Activated CD4-positive, alpha-beta T cell treated with anti-CD3 and anti-CD28 coated beads for 36 hours (primary cell): Measurements from ENCODE around the gene GSTM1. TPM values are rescaled to one million over a fixed set of nuclear protein-coding genes. Genes with fewer than 3 reads are reported as not detected.
A peak's percentile ranks its signal among the peaks of the same experiment; 100 is the strongest.
"Not testable (repeated sequence)": the region's sequence is repeated elsewhere in the genome, so short reads cannot be mapped to it uniquely, and the experiment has no call there.

Experiments
- ATAC-seq: fragments of 200-7000 bp; cut with Tn5 transposase; one replicate; pipeline ENCODE4 v1.10.0; 2021; ENCODE audit warnings: mild to moderate bottlenecking, moderate library complexity
- CTCF ChIA-PET: fragments of 350-600 bp; sonication (Branson Sonifier 250); formaldehyde crosslinking; loops from one replicate; lab custom pipeline; 2021; ENCODE audit warnings: antibody characterized with exemption; lab: Charles Lee
- POLR2A ChIA-PET: fragments of 350-600 bp; sonication (Branson Sonifier 250); formaldehyde crosslinking; loops from one replicate; lab custom pipeline; 2021; ENCODE audit warnings: antibody characterized with exemption, inconsistent platforms; lab: Charles Lee
- DNase-seq: peaks from one replicate; pipeline ENCODE4 v3.0.0-alpha.2; 2020
- H3K27ac Mint-ChIP-seq: one replicate; pipeline ENCODE4 v1.8.0; 2021; ENCODE audit warnings: mixed read lengths
- H3K27me3 Mint-ChIP-seq: one replicate; pipeline ENCODE4 v1.8.0; 2021; ENCODE audit warnings: mixed read lengths
- H3K36me3 Mint-ChIP-seq: one replicate; pipeline ENCODE4 v1.8.0; 2021; ENCODE audit warnings: low read depth, mixed read lengths
- H3K4me1 Mint-ChIP-seq: one replicate; pipeline ENCODE4 v1.8.0; 2021; ENCODE audit warnings: mixed read lengths
- H3K4me3 Mint-ChIP-seq: one replicate; pipeline ENCODE4 v1.8.0; 2021; ENCODE audit warnings: mild to moderate bottlenecking, moderate library complexity, mixed read lengths
- H3K9me3 Mint-ChIP-seq: one replicate; pipeline ENCODE4 v1.8.0; 2021; ENCODE audit warnings: low read depth, mixed read lengths
- intact Hi-C, 2 experiments: fragments of 100-400 bp; cut with DNase I in 1 of 2; cut with micrococcal nuclease in 1 of 2; formaldehyde crosslinking; loops; one replicate each; pipeline versions ENCODE4 v1.14.2 to v1.15.1; 2022 to 2024; cut with DNase I, micrococcal nuclease
- total RNA-seq, 2 experiments: library from RNA; stranded (reverse); gene quantifications; one replicate each; pipeline ENCODE4 v1.2.3, GENCODE V29; 2021

GSTM1 gene
- total RNA-seq, 2 experiments from 2014 or later, result 94.0 to 116 TPM

DNA sequence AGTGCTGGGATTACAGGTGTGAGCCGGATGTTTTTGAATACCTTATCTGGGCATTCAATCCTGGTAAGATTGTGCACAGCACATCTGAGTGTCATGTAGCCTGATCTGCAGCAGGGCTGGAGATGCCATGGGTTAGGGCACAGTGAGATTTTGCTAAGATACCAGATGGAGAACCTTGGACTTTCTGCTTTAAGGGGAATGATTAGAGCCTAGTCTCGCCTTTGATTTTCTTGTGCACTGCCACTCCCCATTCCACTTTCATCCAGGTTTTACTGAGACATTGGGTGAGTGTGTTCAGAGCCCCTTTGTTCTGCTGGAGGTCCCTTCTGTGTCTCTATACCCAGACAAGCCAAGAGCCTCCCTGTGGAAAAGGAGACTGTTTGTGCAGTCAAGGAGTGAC lies 13.8 kb upstream of the GSTM1 start:
- ATAC-seq, POLR2A ChIA-PET, DNase-seq, H3K4me3 Mint-ChIP-seq, H3K27me3 Mint-ChIP-seq, H3K9me3 Mint-ChIP-seq, H3K36me3 Mint-ChIP-seq, H3K4me1 Mint-ChIP-seq, H3K27ac Mint-ChIP-seq, intact Hi-C loops: not testable (repeated sequence)
- CTCF ChIA-PET, result interaction anchor here (1.4 kb wide), 1 partner anchor 34 kb away, joined by 4 read pairs; no protein-coding TSS in a partner anchor

- ATAC-seq, H3K27me3 Mint-ChIP-seq, DNase-seq, intact Hi-C loops, H3K4me3 Mint-ChIP-seq, H3K27ac Mint-ChIP-seq, H3K36me3 Mint-ChIP-seq, POLR2A ChIA-PET, H3K9me3 Mint-ChIP-seq, H3K4me1 Mint-ChIP-seq: not testable (repeated sequence)
- CTCF ChIA-PET, result interaction anchor here (0.6 kb wide), 1 partner anchor 783 kb away, joined by 3 read pairs; no protein-coding TSS in a partner anchor
Observed at GRCh38 chr1:109676683-109677381, 10.8 kb upstream of the GSTM1 start.

- ATAC-seq (no peak), DNase-seq (no peak)
- ChIA-PET POLR2A (no interaction called here), CTCF (no interaction called here)
- Mint-ChIP-seq H3K36me3 (no peaks in the 10 kb centered on the region), H3K4me3 (no peak overlapping the region), H3K27me3 (no peaks in the 10 kb centered on the region), H3K4me1 (no peaks in the 10 kb centered on the region), H3K27ac (no peak overlapping the region), H3K9me3 (no peaks in the 10 kb centered on the region)
- intact Hi-C loops, result no loop called here
Observed at GRCh38 chr1:109677459-109677858, 10.2 kb upstream of the GSTM1 start.

DNA sequence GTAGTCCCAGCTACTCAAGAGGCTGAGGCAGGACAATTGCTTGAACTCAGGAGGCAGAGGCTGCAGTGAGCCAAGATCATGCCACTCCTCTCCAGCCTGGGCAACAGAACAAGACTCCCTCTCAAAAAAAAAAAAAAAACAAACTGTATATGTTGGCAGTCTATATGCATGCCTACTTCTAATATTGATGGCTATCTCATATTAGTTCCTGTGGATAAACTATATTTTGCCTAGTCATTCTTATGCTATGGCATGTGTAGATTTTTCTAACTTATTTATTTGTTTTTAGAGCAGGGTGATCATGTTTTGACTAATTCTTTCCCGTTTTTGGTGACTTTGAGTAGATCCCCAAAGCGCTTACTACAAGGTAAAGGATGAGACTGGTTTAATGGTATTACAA lies 9.0 kb upstream of the GSTM1 start:
- intact Hi-C loops, H3K4me3 Mint-ChIP-seq, H3K4me1 Mint-ChIP-seq, H3K27me3 Mint-ChIP-seq, CTCF ChIA-PET, H3K36me3 Mint-ChIP-seq, ATAC-seq, H3K9me3 Mint-ChIP-seq, POLR2A ChIA-PET, H3K27ac Mint-ChIP-seq, DNase-seq: not testable (repeated sequence)

DNA sequence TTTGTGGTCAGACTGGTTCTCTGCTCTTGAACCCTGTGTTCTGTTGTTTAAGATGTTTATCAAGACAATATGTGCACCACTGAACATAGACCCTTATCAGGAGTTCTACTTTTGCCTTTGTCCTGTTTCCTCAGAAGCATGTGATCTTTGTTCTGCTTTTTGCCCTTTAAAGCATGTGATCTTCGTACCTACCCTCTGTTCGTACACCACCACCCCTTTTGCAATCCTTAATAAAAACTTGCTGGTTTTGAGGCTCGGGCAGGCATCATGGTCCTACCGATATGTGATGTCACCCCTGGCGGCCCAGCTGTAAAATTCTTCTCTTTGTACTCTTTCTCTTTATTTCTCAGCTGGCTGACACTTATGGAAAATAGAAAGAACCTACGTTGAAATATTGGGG lies 2.8 kb upstream of the GSTM1 start:
- H3K27ac Mint-ChIP-seq, H3K27me3 Mint-ChIP-seq, H3K4me3 Mint-ChIP-seq, POLR2A ChIA-PET, ATAC-seq, DNase-seq, CTCF ChIA-PET, H3K9me3 Mint-ChIP-seq: not testable (repeated sequence)
- Mint-ChIP-seq H3K4me1 (peaks cover 19% of the 10 kb centered on the region), H3K36me3 (peaks cover 11% of the 10 kb centered on the region)
- intact Hi-C loops, result loop anchor here in 1 of 2 experiments (5.0 kb wide), 1 partner anchor 58 kb away; the partner anchor contains the start of gene GSTM3

DNA sequence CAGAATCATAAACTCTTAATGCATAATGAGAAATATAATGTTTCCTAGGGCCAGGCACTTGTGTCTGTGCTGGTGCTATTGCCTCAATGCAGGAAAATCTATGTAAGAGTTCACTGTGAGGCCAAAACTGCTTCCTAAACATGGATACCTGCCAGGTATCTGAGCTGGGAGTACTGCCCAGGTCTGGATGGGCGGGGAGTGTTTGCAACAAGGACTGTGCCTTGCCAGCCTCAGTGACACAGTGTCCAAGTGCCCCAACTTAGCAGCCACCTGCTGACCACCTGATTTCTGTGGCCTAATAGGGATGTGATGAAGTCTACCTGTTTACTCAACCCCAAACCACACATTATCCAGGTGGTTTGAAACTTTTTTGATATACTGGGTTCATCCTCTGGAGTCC lies 2.2 kb upstream of the GSTM1 start:
- CTCF ChIA-PET, H3K27ac Mint-ChIP-seq, H3K9me3 Mint-ChIP-seq, POLR2A ChIA-PET, H3K27me3 Mint-ChIP-seq, H3K4me3 Mint-ChIP-seq, ATAC-seq, DNase-seq: not testable (repeated sequence)
- intact Hi-C loops, result loop anchor here in 1 of 2 experiments (5.0 kb wide), 1 partner anchor 57 kb away; the partner anchor contains the start of gene GSTM3
- Mint-ChIP-seq H3K4me1 (peaks cover 20% of the 10 kb centered on the region), H3K36me3 (peaks cover 16% of the 10 kb centered on the region)

DNA sequence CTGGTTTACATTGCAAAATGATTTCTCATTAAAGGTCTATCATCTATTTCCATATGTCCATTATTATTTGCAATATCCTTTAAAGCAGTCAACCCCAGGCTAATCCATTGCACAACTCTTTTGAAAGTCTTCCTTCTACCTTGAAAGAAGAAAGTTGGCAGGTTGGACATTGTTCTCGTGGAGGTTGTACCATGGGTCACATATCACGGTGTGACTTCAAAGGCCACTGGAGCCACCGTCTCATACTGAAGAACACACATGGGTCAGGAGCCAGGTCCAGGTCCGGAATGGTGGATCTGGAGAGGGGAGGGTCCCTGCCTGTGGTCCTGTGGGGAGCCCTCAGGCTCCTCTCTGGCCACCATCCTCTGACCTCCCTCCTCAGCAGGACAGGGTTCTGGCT lies 1.7 kb upstream of the GSTM1 start:
- H3K36me3 Mint-ChIP-seq, result peaks cover 20% of the 10 kb centered on the region
- H3K9me3 Mint-ChIP-seq, DNase-seq, H3K27ac Mint-ChIP-seq, ATAC-seq, POLR2A ChIA-PET, H3K4me3 Mint-ChIP-seq, CTCF ChIA-PET, H3K27me3 Mint-ChIP-seq: not testable (repeated sequence)
- intact Hi-C loops, result loop anchor here (2.0 to 5.0 kb wide), 2 partner anchors 43 to 56 kb away; partner anchors contain the start of gene GSTM3 (in 1 of the 2)
- H3K4me1 Mint-ChIP-seq, result peaks cover 20% of the 10 kb centered on the region

GRCh38 chr1:109687109-109687508 lies 508 bp upstream of the GSTM1 start:
- H3K27ac Mint-ChIP-seq, result peak overlapping the region; percentile 96
- peaks cover 22% of the 10 kb centered on the region for H3K36me3 Mint-ChIP-seq
- intact Hi-C loops, result loop anchor here (1.0 to 5.0 kb wide), 8 partner anchors 20 to 297 kb away; partner anchors contain the start of genes AHCYL1 (in 1 of the 2), GSTM3 (in 1 of the 2) and GSTM4 (in 1 of the 2)
- H3K4me3 Mint-ChIP-seq, result peak overlapping the region; percentile 88
- DNase-seq, H3K27me3 Mint-ChIP-seq, ATAC-seq, H3K9me3 Mint-ChIP-seq: not testable (repeated sequence)
- POLR2A ChIA-PET, result interaction anchor here (1.7 to 2.1 kb wide), 2 partner anchors 47 to 138 kb away, joined by 9 to 10 read pairs; partner anchors contain the start of gene GNAI3
- peaks cover 20% of the 10 kb centered on the region for H3K4me1 Mint-ChIP-seq
- CTCF ChIA-PET, result interaction anchor here (0.6 to 2.5 kb wide), 17 partner anchors 16 to 297 kb away, joined by 3 to 30 read pairs (median 5); partner anchors contain the start of genes AHCYL1, GNAI3, GSTM3 and GSTM4

- CTCF ChIA-PET, result interaction anchor here (1.0 to 1.2 kb wide), 3 partner anchors 39 to 53 kb away, joined by 3 to 7 read pairs (median 3); no protein-coding TSS in a partner anchor
- peaks cover 20% of the 10 kb centered on the region for H3K4me1 Mint-ChIP-seq
Observed at GRCh38 chr1:109689844-109690405, 2.3 kb downstream of the GSTM1 start.

DNA sequence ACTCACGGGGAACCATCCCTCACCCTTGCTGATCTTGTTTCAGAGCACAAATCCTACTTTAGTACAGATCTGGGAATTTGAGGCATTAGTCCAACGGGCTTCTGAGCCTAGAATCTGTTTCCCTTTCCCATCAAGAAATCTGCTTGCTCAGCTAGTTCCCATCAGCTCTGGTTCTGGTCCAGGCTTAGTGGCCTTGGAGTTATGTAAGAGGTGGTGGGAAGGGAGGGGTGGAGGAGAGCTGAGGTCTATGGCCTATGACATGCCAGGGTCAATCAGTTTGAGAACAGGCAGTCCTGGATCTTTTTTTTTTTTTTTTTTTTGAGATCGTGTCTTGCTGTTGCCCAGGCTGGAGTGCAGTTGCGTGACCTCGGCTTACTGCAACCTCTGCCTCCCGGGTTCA lies 4.1 kb downstream of the GSTM1 start:
- CTCF ChIA-PET, result interaction anchor here (0.6 to 1.7 kb wide), 3 partner anchors 47 to 146 kb away, joined by 3 to 4 read pairs (median 4); no protein-coding TSS in a partner anchor
- Mint-ChIP-seq H3K27ac (no peak overlapping the region), H3K27me3 (no peaks in the 10 kb centered on the region), H3K4me3 (no peak overlapping the region), H3K36me3 (peaks cover 22% of the 10 kb centered on the region), H3K4me1 (peaks cover 20% of the 10 kb centered on the region), H3K9me3 (no peaks in the 10 kb centered on the region)
- POLR2A ChIA-PET, result no interaction called here
- intact Hi-C loops, result no loop called here
- no peak for DNase-seq
- no peak for ATAC-seq

More at GRCh38 chr1:109689844-109690405, 2.3 kb downstream of the GSTM1 start:
- H3K36me3 Mint-ChIP-seq, result peaks cover 22% of the 10 kb centered on the region
- no peak for DNase-seq
- POLR2A ChIA-PET, result interaction anchor here (1.0 kb wide), 1 partner anchor 23 kb away, joined by 4 read pairs; no protein-coding TSS in a partner anchor
- intact Hi-C loops, result loop anchor here (2.0 to 5.0 kb wide), 2 partner anchors 52 to 649 kb away; partner anchors contain the start of genes GSTM3 (in 1 of the 2) and RBM15 (in 1 of the 2)
- no peak overlapping the region for H3K4me3 Mint-ChIP-seq
- no peak for ATAC-seq
- H3K27ac Mint-ChIP-seq, result no peak overlapping the region
- H3K9me3 Mint-ChIP-seq, result peaks cover 3% of the 10 kb centered on the region
- H3K27me3 Mint-ChIP-seq, result no peaks in the 10 kb centered on the region

DNA sequence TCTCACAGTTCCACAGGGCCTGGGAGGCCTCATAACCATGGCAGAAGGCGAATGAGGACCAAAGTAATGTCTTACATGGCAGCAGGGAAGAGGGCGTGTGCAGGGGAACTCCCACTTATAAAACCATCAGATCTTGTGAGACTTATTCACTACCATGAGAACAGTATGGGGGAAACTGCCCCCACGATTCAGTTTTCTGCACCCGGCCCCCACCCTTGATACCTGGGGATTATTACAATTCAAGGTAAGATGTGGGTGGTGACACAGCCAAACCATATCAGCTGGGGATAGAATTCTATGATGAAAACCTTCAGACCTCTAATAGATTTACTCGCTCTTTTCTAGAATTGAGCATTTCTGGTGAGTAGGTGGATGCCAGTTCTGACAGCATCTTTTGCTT lies 6.8 kb downstream of the GSTM1 start:
- H3K27me3 Mint-ChIP-seq, DNase-seq, intact Hi-C loops, POLR2A ChIA-PET, H3K4me3 Mint-ChIP-seq, H3K4me1 Mint-ChIP-seq, H3K9me3 Mint-ChIP-seq, H3K27ac Mint-ChIP-seq, CTCF ChIA-PET, ATAC-seq: not testable (repeated sequence)
- peaks cover 19% of the 10 kb centered on the region for H3K36me3 Mint-ChIP-seq
